ENCODE data around the gene OSCP1.

DNA sequence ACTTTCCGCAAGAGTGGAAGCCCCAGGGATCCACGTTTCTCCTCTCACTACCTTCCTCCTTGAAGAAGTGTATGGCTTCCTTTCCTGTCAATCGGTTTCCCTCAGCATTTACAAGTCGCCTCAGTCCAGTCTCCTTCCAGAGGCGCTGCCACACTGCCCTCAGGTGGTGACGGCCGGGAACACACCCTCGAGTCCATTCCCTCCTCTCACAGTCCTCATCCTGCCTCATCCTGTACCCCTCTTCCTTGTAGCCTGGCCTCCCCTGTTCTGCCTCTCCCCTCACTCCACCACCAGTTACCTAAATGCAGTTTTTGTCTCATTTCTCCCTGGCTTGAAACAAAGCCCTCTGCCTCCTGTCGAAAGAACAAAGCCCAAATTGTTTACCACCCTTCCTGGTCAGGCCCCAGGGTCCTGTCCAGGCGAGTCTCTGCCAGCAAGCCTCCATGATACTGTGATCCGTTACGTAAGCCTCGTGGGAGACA lies 29.4 kb downstream of the OSCP1 start:
- TF ChIP-seq, protein P1, sequence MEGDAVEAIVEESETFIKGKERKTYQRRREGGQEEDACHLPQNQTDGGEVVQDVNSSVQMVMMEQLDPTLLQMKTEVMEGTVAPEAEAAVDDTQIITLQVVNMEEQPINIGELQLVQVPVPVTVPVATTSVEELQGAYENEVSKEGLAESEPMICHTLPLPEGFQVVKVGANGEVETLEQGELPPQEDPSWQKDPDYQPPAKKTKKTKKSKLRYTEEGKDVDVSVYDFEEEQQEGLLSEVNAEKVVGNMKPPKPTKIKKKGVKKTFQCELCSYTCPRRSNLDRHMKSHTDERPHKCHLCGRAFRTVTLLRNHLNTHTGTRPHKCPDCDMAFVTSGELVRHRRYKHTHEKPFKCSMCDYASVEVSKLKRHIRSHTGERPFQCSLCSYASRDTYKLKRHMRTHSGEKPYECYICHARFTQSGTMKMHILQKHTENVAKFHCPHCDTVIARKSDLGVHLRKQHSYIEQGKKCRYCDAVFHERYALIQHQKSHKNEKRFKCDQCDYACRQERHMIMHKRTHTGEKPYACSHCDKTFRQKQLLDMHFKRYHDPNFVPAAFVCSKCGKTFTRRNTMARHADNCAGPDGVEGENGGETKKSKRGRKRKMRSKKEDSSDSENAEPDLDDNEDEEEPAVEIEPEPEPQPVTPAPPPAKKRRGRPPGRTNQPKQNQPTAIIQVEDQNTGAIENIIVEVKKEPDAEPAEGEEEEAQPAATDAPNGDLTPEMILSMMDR (IDR thresholded peaks at IDR 0.05) = peak; percentile 93 to 96 (median 94)
- TF ChIP-seq EP300 (IDR thresholded peaks at IDR 0.05) = no peak
- TF ChIP-seq POLR2A (IDR thresholded peaks at IDR 0.05; ENCODE audit: low read depth) = no peak

All from esophagus muscularis mucosa (tissue), 4 donors.